GM21367 (cell line): ENCODE results near the gene FOXRED1.
"Not testable (repeated sequence)": the region's sequence is repeated elsewhere in the genome, so short reads cannot be mapped to it uniquely, and the experiment has no call there.

Experiments used
- ATAC-seq: cut with Tn5 transposase; IDR thresholded peaks from one replicate; pipeline ENCODE4 v1.9.1; 2021; ENCODE audit not compliant: unreplicated experiment

The FOXRED1 gene

DNA sequence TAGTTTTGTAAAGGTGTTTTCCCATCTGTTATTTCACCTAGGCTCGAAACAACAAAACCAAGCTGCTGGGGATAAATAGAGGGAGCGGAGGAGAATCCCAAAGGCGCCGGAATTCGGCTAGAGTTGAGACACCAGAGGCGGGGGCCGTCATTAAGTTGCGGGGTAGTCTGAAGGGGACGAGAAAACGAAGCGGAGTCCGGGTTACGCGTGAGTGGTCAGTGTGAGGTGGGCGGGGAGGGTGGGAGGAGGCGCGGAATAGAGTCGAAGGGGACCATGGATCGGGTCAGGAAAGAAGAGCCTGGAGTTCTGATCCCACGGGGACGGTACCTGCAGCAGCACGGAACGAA, 620 bp upstream of the FOXRED1 start:
- no peak for ATAC-seq

GRCh38 chr11:126277322-126277721, 8.4 kb downstream of the FOXRED1 start:
- no peak for ATAC-seq

- no peak for ATAC-seq
These were observed 8.8 kb downstream of the FOXRED1 start for GRCh38 chr11:126277780-126278179.

DNA sequence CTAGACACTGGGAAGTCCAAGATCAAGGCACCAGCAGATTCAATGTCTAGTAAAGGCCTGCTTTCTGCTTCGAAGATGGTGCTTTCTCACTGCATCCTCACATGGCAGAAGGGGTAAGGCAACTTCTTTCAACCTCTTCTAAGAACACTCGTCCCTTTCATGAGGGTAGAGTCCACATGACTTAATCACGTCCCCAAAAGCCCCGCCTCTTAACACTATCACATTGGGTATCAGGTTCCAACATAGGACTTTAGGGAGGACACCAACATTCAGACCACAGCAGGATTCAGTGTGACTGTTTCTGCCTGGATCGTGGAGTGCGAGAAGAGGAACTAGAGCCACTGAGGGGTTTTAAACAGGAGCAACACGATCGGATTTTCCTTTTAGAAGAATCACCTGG, 10.2 kb downstream of the FOXRED1 start:
- ATAC-seq = no peak

- no peak for ATAC-seq
These were observed 11.6 kb downstream of the FOXRED1 start for GRCh38 chr11:126280595-126280994.

DNA sequence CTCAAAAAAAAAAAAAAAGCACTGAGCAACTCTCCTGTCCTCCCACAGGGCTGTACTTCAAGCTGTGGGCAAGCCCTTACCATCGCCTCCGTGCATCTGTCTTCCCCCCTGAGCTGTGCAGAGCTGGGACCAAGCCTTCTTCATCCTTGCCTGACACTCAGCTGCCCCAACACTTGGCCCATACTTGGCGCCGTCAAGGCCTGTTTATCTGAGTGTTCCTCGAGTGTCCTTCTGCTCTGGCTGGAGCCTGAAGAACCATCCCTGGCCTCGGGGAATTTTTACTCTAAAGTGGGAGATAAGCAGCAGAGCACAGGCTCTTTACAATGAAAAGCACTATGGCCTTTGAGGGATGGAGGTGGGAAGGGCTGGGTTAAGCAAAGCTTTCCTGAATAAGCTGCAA, 12.3 kb downstream of the FOXRED1 start:
- no peak for ATAC-seq

DNA sequence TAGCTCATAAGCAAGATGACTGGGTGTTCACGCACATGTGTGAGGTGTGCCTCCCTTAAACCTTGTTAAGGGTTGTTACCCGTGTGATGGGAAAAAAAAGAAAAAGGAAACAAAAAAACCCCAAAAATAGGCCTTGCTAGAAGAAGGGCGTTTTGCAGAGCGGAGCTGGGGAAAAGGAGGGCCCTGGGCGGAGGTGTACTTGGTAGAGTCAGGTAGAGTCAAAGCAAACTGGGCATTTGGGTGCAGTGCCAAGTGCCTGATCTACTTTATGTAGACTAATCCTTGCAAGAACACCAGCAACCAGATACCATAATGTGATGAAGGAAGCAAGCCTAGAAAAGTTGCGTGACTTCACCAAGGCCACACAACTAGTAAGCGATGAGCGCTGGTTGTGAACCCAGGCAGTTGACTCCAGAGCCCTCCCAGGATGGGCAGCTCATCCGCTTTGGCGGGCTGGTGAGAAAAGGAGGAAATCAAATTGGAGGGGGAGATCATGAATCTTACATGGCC, 12.8 kb downstream of the FOXRED1 start:
- no peak for ATAC-seq

DNA sequence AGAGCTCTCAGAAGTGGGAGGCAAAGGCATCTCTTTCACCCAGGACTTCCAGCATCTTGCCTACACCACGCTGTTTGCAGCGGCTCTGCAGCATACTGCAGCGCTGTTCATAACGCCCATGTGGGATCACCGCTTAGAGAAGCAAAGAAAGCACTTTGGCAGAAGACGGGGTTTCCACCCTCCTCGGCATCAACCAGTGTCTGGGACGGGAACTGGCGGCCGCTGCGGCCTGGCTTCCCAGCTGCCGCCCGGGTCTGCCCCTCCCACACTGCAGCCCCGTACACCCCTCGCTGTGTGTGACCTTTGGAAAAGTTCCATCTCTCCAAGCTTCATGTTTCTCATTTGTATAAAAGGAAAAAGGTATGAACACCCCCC, 13.4 kb downstream of the FOXRED1 start:
- no peak for ATAC-seq

GRCh38 chr11:126282736-126283591, 14.0 kb downstream of the FOXRED1 start, which contains the start of gene TIRAP:
TSS of gene TIRAP (plus strand) at chr11:126283093. CDS start at chr11:126290895, 7,802 bp downstream.
- ATAC-seq = peak; percentile 54

- peak; percentile 59 for ATAC-seq
These were observed 15.9 kb downstream of the FOXRED1 start for GRCh38 chr11:126284829-126285228.

- ATAC-seq = no peak
These were observed 19.3 kb downstream of the FOXRED1 start for GRCh38 chr11:126288237-126288636.

- no peak for ATAC-seq
These were observed 21.9 kb downstream of the FOXRED1 start for GRCh38 chr11:126290887-126291286.

GRCh38 chr11:126293726-126294125, 24.8 kb downstream of the FOXRED1 start:
- no peak for ATAC-seq

GRCh38 chr11:126297004-126297403, 28.1 kb downstream of the FOXRED1 start:
- ATAC-seq = no peak

- peak; percentile 81 for ATAC-seq
These were observed 34.9 kb downstream of the FOXRED1 start, which contains the start of gene DCPS for GRCh38 chr11:126303623-126304456. TSS of gene DCPS (plus strand) at chr11:126304060. CDS start at chr11:126304081, 21 bp downstream.

DNA sequence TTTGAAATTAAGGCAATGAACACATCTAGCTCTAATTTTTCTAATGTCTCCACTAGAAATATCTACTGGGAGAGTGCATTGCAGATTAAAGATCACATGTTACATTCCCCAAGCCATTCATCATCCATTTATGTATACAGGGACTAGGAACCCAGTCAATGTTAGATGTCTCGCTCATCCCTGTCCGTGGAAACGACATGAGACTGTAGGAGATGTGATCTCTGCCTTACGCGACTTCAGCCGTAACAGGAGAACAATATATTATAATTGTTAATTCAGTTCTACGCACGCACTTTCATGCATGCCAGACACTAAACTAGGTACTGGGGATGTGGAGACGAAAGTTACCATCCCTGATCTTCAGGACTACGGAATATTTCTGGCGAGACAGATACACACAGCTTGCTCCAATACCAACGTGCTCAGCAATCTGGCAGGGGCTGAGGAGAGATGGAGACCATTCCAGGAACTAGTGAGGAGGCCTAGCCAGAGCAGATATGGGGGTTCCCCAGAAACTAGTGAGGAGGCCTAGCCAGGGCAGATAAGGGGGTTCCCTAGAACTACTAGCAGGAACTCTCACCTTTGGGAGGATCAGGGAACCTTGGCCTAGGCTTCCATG, 35.6 kb downstream of the FOXRED1 start:
- peak; percentile 25 for ATAC-seq

GRCh38 chr11:126305699-126306098, 36.7 kb downstream of the FOXRED1 start:
- peak; percentile 52 for ATAC-seq

- ATAC-seq = no peak
These were observed 38.8 kb downstream of the FOXRED1 start for GRCh38 chr11:126307706-126308105.

DNA sequence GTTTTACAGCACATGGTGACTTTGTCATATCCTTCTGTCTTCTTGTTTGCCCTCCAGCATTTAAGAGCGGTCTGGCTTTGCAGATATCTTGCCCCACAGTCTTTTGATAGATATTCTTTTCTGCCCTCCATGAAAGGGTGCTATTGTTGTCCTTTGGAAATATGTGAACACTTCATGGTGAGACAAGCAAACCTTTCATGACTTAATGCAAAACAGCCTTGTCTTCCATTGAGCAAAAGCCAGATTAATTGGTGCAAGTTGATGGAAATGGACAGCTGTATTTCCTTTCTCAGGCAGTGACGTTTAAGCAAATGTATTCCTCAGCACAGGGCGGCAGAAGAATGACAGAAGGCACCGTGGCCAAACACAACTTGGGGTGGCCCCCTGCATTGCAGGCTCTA, 39.3 kb downstream of the FOXRED1 start:
- no peak for ATAC-seq

DNA sequence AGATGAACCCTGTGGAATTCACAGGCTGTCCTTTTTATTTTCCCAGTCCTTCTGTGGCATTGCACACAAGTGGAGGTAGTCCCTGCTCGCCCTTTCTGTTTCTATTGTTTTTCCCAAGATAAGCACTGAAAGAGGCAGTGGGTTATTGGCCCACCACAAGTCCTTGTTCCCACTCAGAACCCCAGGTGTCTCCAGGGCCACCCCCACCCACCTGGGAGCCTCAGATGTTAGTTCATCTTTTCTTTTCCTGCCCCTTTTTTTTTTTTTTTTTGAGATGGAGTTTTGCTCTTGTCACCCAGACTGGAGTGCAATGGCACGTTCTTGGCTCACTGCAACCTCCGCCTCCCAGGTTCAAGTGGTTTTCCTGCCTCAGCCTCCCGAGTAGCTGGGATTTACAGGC, 39.8 kb downstream of the FOXRED1 start:
- ATAC-seq = not testable (repeated sequence)
